HG03175 (cell line): ENCODE measurements around the gene SUPT3H.

ENCODE experiments used
- ATAC-seq: cut with Tn5 transposase; IDR thresholded peaks from one replicate; pipeline ENCODE4 v1.9.1; 2021; ENCODE audit warnings: mild to moderate bottlenecking, moderate library complexity; ENCODE audit not compliant: unreplicated experiment

The SUPT3H gene

DNA sequence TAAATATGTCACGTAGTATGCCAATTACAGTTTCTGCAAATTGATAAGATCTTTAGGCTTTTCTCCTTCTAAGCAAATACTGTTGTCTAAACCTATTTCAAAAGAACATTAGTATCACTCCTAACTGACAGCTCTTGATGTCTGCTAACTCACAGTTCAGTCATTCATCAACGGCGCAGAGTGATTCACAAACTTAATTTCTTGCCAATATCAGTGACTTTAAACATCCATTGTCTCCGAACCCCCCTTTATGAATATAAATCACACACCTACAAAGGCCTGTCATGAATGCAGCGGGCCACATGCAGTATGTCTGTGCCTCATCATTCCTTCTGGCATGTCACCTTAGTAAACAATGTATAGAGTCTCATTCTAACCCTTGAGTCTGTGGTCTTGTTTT, 569.6 kb downstream of the SUPT3H start:
- ATAC-seq = no peak

DNA sequence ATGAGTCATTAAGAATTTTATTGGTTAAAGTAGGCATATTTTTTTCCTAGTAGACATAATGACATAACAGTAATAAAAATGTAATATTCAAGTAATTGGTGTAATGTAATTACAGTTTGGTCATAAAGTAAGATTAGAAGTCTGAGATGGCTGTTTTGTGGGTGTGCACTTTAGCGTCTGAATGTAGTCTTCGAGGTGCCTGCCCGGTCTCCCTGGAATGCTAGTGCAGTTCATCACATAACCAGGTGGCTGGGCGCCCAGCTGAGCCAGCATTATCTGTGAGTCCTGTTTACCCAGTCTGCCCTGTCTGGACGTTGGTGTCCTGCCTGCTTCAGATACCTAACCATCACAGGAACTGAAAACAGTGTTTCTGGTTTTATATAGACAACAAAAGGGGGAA, 571.1 kb downstream of the SUPT3H start:
- no peak for ATAC-seq

DNA sequence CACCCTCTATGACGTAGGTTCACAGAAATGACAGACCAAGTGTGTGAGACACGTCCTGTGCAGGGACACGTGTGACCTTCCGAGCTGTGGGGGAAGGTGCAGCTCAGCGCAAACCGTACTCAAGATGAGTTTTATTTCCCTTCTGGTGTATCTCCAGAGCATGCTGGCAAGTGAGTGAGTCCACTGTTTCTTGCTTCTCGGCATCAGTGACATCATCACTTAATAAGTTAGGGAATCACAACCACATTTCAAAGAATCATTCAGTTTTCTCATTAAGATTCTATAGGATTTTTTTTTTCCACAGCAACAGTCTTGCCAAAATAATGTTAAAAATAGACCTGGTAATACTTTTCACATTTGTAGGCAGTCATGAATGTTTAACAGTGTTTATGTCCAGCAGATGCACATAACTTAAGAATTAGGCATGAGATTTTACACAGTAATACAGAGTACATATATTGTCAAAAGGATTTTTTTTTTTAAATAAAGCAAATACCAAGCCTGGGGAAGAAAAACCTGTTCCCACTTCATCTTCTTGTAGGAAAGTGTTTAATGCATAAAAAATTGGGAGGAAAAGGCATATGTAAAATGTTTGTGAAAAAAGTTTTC, 572.4 kb downstream of the SUPT3H start:
- ATAC-seq = no peak

DNA sequence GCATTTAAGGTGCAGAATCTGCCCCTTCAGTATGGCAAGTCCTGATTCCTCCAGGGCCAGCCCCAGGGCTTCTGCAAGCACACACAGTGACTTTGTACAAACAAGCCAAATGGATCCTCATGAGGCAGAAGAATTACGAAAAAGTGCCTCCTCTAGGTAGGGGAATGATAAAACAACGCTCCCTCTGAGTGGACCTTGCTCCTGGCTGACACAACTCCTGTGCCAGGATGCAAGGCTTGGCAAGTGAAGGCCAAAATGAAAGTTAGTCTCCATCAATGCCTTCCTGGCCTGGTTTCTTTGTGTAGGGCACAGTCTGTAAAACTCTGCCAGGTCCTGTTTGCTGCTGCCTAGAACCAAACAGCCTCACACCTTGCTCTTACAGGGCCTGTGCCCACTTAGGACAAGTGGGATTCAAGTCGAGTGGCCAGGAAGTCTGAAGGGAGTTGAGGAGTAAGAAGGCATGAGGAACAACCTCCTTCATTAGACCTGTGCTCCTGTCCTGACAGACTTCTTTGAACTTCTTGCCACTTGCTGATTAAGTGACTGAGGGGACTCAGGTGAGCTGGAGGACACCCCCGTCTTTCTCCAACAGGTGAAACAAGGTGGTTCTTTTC, 573.1 kb downstream of the SUPT3H start:
- no peak for ATAC-seq

DNA sequence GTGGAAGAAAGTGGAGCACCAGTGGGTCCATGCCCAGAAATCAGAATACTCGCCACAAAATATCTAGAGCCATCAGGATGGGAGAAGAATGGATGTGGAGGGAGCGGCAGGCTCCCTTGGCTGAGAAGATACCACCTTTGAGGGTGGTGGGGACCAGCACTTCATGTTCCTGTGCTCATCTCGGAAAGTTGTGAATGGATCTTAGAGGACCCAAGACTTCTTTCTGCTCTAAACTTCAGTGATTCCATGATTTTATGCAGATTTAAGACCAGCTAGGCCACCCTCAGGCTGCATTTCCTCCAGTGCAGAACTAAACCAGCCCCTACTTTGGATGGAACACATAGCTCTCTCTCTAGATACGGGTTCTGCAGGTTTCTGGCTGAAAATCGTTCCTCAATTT, 573.7 kb downstream of the SUPT3H start:
- no peak for ATAC-seq

DNA sequence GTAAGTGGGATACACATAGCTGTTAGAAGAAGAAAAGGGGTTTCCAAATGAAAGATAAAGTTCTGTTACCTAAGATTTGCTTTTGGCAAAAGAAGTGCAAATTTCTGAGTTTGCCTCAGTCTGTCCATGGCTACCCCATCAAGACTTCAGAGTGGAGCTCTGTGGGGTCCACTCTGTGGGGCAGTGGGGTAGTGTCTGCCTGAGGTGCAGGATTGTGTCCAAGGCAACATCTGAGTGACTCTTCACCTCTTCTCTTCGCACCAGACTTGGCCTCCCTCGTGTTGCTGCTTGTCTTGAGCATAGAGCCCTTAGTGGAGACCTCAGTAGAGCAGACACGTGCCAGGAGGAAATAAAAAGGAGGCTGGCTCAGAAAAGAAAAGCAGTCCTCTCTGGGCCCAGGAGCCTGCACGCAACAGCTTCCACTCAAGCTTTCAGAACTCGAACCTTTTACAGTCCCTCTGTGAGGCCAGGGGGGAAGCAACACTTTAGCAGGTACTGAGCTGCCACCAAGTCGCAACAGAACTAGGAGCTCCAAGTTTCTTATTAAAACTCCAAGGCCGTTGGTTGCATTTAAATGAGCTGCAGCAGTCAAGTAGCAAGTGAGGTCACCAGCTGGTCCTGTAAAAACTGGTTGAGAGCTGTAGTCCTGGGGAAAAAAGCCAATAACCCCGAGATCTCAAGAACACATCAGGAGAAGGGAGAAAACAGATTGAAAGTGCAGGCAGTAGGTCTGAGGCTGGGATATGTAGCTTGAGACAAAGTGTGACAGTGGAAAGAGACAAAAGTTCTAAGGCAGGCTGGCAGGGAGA, 576.7 kb downstream of the SUPT3H start:
- ATAC-seq = no peak

DNA sequence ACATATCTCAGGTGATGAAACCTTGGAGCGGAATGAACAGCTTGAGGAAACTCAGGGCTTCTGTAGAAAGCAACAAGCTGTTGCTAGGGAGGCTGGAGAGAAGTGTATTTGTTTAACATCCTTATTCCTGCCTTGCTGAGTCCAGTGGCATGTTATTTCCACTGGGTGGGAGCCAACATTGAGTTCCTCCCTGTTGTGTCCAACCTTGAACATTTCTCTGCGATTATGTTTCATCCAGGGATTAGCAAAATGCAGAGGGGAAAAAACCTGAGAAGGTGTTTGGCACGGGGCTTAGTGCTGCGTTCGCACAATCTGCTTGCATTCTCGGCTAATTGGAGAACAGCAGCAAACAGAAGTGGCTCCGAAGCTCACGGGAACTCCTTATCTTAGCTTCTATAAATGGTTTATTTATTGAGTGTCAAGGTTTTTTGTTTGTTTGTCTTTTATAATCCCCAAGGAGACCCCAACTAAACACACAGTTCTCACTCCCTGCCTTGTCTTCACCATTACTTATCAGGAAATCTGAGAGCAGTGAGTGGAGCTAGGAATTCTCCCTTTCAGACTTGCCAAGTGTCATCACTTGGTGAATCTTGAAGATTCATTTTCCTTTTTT, 577.5 kb downstream of the SUPT3H start:
- ATAC-seq = no peak

DNA sequence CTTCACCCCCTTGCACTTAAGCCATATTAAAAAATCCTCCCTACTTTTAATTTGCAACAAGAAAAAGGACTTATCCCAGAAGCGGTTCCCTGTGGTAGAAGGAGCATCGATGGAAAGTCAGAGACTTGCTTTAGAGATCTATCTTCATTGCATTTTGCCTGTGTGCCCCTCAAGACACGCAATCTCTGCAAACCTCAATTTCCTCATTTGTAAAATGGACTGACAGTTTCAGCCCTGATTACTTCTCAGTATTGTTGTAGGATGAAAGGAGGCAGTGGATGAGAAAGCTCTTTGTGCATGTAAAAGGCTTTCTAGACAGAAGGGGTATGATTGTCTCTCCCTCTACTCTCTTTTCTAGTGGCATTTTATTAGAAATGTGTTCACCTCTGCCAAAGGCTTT, 580.0 kb downstream of the SUPT3H start:
- no peak for ATAC-seq

DNA sequence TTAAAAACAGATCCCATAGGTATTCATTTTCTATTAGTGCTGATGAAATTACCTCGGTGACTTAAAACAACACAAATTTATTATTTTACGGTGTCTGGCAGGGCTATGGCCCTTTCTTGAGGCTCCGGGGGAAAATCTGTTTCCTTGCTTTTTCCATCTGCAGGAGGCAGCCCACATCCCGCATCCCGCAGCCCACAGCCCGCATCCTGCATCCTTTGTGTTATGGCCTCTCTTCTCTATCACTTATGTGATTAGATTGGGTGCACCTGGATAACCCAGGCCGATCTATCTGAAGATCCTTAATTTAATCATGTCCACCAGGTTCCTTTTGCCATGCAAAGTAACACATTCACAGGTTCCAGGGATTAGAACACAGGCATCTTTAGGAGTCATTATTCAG, 582.4 kb downstream of the SUPT3H start:
- no peak for ATAC-seq

DNA sequence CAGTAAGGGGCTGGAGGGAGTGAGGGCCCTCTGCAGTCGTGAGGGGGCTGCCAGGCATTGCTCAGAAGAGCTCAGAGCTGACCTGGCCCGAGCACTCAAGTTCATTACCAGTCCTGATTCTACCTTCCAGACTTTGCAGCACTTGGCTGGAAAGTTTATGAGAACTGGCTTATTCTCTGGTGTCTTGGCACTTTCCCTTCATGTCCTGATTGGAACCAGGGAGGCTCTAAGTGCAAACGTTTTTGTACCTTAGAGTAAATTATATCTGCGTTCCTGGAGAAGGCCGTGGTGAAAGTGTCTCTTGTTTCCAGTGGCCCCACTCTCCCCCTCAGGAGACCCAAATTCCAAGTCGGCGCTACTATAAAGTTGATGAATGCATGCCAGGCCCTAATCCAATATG, 587.9 kb downstream of the SUPT3H start:
- no peak for ATAC-seq

DNA sequence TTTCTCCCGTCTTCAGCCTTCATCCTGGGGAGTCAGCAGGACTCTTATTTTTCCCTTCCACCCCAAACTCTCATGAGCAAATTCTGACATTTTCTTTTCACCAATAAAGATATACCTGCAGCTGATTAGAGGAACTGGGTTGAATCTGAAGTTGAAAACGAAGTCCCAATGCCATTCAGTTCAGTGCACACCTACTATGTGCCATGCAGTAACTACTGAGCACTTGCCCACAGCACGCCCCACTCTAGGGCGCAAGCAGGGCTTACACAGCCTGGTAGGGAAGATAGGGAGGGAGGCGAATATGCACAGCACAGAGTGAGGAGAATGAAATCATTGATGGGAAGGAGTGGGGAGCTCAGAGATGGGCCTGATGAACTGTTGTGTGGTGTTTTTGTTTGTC, 588.7 kb downstream of the SUPT3H start:
- no peak for ATAC-seq

DNA sequence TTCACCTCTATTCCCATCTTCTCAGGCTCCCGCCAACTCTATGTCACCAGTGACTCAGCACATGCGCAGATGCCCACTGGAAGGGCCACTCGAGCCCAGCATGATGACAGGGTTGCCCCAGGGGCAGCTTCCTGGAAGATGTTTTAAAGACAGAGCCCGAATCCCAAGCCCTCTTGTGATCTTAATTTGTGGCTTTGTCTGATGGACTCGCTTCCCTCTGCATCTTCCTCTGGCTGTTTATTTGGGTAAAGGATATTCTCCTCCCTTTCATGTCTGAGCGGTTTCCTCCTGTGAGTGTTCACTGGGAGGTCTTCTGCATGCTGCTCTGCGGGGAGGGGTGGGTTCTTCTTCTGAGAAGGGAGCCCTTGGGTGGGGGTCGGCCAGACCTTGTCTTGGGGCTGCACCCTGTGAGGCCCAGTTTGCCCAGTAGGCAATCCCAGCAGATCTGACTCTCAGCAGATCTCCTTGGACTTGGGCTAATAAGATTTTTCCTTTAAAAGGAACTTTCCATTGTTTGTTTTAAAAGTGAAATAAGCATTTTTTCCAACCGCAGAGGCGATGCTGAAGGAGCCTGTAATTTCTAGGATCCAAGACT, 589.2 kb downstream of the SUPT3H start:
- no peak for ATAC-seq

DNA sequence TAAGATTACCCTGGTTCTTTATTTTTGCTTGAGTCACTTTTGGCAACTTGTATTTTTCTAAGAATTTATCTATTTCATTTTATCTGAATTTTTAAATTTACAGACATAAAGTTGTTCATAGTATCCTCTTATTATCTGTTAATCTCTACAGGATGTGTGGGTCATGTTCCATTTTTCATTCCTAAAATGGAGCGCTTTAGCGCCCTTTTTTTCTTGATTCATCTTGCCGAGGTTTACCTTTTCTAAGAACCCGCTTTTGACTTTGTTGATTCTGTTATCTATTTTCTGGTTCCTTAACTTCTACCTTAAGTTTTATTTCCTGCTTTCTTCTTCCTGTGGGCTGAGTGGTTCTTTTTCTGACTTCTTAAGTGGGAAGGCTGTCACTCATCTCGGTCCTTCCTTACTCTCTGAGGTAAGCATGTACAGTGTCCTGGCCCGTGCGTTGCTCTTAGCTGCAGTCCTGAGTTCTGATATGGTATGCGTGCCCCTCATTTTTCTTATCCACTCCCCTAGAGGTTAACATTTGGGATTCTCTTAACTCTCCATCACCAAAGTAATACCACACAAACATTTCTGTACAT, 590.4 kb downstream of the SUPT3H start:
- ATAC-seq = no peak

DNA sequence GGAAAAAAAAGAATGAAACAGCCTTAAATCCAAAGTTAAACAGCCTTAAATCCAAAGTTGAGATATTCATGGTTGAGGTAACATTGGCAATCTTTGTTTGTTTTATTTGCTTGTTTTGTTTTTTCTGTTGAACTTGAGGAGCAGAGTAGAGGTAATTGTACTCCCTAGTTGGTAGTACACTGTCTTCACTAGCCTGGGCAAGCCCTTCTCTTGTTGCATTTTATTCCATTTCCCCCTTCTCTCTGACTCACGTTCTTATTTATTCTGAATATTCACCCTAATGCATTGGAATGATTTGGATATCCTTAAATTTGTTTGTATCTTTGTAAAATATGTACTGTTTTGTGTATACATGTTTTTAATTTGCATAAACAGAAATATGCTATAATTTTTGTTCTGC, 592.6 kb downstream of the SUPT3H start:
- no peak for ATAC-seq

DNA sequence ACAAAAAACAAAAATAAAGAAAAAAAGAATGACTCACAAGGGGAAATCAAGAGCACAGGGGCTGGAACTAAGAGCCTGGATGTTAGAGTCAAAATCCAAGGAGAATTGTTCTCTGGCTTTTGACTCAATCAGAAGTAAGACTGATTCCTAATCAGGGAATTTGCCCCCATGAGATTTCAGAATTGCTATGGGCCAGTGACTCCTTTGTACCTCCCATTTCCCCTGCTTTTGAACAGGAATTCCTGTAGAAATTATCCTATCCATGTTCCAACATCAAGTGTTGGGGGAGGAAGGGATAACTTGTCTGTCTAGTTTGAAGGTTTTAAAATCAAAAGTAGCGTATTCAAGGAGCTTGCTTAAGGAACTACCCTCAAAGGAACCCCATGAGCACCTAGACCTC, 593.5 kb downstream of the SUPT3H start:
- no peak for ATAC-seq

DNA sequence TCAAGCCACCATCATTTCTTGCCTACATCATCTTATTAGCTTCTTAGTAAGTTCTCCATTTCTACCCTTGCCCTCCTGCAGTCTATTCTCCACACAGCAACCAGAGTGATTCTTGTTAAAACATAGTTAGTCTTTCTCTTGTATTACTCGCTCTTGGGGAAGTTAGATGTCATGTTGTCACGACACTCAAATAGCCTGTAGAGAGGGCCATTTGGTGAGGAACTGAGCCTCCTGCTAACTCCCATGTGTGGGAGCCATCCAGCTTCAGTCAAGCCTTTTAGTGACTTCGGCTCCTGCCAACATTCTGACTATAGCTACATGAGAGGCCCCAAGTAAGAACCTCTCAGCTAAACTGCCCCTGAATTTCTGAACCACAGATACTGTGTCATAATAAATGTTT, 594.8 kb downstream of the SUPT3H start:
- ATAC-seq = no peak

DNA sequence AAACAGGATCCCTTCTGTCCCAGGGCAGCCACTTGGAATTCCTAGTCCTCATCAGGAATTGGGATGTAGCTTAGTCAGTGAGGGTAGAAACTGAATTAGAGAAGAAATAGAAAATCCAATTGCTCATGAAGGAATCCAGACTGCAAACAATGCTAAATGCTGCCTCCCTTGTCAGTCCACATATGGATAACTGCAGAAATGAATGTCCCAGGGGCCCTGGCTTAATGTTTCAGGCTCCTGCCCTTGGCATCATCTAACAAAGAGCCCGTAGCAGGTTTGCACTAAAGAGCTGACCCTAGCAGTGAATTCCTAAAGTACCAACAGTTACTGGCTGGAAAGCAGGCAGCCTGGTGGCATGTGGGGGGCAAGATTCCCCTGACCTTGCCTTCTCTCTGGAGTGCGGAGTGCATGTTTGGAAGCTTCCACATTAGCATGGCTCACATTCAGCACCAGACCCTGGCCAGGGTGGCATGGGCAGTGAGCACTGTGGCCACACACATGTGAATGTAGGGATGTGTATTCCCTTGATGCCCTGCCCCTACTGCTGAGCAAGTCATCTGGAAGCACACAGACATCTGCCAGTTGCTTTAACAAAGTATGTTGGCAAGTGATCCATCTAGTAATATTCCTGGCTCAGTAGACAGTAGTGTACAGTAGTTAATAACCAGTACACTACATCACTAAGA, 595.7 kb downstream of the SUPT3H start:
- no peak for ATAC-seq

DNA sequence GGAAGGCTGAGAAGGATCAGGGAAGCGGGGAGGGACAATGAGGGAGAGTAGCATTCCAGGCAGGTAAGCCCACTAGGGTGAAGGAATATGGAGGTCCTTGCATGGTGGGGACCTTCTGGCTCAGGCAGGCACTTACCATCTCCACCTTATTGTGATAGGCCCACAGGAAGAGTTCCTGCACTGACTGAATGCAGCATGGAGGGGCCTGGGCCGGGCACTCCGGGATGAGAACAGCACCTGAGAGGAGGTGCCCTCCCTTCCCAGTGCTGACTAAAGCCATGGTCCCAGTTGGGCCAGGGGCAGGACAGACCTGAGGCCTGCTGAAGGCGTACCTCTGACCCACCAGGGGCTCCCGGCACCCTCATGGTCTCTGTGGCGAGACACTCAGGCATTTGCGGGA, 597.6 kb downstream of the SUPT3H start:
- no peak for ATAC-seq

DNA sequence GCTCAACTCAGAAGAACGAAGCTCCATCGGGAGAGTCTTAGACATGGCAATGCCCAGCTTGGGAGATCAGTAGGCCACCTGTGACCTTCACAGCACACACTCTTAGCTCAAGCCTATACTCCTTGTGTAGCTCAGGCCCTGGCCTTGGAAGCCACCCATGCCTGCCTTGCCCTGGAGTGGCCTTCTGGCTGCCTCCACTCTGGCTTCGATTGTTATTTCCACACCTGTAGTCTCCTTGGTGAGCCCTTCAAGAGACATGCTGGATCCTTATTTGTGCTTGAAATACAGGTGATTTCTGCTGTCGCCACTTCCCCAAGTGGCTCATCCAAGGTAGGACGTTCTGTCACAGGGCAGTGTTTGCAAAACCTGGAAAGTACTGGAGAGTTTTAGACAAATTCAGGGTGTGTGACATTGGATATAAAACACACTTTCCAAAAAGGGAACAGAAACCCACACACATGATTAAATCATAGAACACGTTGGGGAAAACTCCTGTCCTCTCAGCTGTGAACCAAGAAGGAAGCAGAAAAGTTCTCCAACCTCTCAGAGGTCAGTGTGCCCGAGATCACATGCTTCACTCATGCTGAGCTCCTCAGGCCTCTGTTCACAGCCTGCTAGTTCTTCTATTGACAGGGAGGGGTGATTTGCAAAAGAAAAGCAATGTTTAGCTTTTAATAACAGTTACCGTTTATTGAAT, 598.5 kb downstream of the SUPT3H start:
- peak; percentile 66 for ATAC-seq
